HEK293T (cell line): ENCODE measurements around the gene ZFP3.
"Not testable (repeated sequence)": the region's sequence is repeated elsewhere in the genome, so short reads cannot be mapped to it uniquely, and the experiment has no call there.

ENCODE experiments used
- CTCF ChIA-PET: fragments of 350-600 bp; formaldehyde crosslinking; extraction: SDS; loops from one replicate; lab custom pipeline; 2021; ENCODE audit warnings: antibody characterized with exemption, inconsistent platforms; lab: Yijun Ruan, JAX
- POLR2A ChIA-PET: fragments of 350-600 bp; formaldehyde crosslinking; extraction: SDS; loops from one replicate; lab custom pipeline; 2020; ENCODE audit warnings: antibody characterized with exemption, inconsistent platforms; lab: Yijun Ruan, JAX
- DNase-seq: peaks from one replicate; pipeline ENCODE4 v3.0.0; 2012; ENCODE audit warnings: mixed read lengths; ENCODE audit errors: extremely low spot score
- ARNT ChIP-seq: fragments of 450-650 bp; IDR thresholded peaks from 2 replicates; pipeline ENCODE4 v1.6.1; 2017; ENCODE audit warnings: mild to moderate bottlenecking
- BHLHE40 ChIP-seq: fragments of 450-650 bp; IDR thresholded peaks from 2 replicates; pipeline ENCODE4 v1.6.1; 2016; ENCODE audit warnings: mild to moderate bottlenecking, moderate library complexity, borderline replicate concordance
- CTBP1 ChIP-seq: fragments of 450-650 bp; IDR thresholded peaks from 2 replicates; pipeline ENCODE4 v1.6.1; 2016; ENCODE audit warnings: borderline replicate concordance
- ELF4 ChIP-seq: fragments of 450-650 bp; IDR thresholded peaks from 2 replicates; pipeline ENCODE4 v1.6.1; 2017; ENCODE audit warnings: antibody characterized with exemption
- FOXA1 ChIP-seq: fragments of 450-650 bp; IDR thresholded peaks from 2 replicates; pipeline ENCODE4 v1.6.1; 2016; ENCODE audit warnings: mild to moderate bottlenecking
- FOXK2 ChIP-seq: fragments of 450-650 bp; IDR thresholded peaks from 2 replicates; pipeline ENCODE4 v1.6.1; 2016; ENCODE audit warnings: mild to moderate bottlenecking
- FOXM1 ChIP-seq: fragments of 450-650 bp; IDR thresholded peaks from 2 replicates; pipeline ENCODE4 v1.6.1; 2017; ENCODE audit warnings: mild to moderate bottlenecking, borderline replicate concordance
- HDGF ChIP-seq: fragments of 450-650 bp; IDR thresholded peaks from 2 replicates; pipeline ENCODE4 v1.6.1; 2017; ENCODE audit warnings: antibody characterized with exemption, borderline replicate concordance
- L3MBTL2 ChIP-seq: fragments of 450-650 bp; conservative IDR thresholded peaks from 2 replicates; pipeline ENCODE4 v1.6.1; 2016; ENCODE audit warnings: mild to moderate bottlenecking
- LEF1 ChIP-seq: fragments of 450-650 bp; IDR thresholded peaks from 2 replicates; pipeline ENCODE4 v1.6.1; 2017; ENCODE audit warnings: mild to moderate bottlenecking, borderline replicate concordance
- NFRKB ChIP-seq: fragments of 450-650 bp; IDR thresholded peaks from 2 replicates; pipeline ENCODE4 v1.6.1; 2016; ENCODE audit warnings: mild to moderate bottlenecking, moderate library complexity
- PKNOX1 ChIP-seq: fragments of 450-650 bp; IDR thresholded peaks from 2 replicates; pipeline ENCODE4 v1.6.1; 2016
- SP1 ChIP-seq: fragments of 450-650 bp; IDR thresholded peaks from 2 replicates; pipeline ENCODE4 v1.6.1; 2017
- SUZ12 ChIP-seq: fragments of 450-650 bp; IDR thresholded peaks from 2 replicates; pipeline ENCODE4 v1.6.1; 2016; ENCODE audit warnings: mild to moderate bottlenecking
- TARDBP ChIP-seq: fragments of 450-650 bp; IDR thresholded peaks from 2 replicates; pipeline ENCODE4 v1.6.1; 2016
- ZNF384 ChIP-seq: fragments of 450-650 bp; IDR thresholded peaks from 2 replicates; pipeline ENCODE4 v1.6.1; 2016

The ZFP3 gene

GRCh38 chr17:5122586-5123342 is 44.5 kb downstream of the ZFP3 start:
- DNase-seq: no peak
- ChIA-PET POLR2A (no interaction called here), CTCF (no interaction called here)
- TF ChIP-seq BHLHE40 (no peak), HDGF (no peak), FOXM1 (no peak), ARNT (no peak), ZNF384 (no peak)

- ChIA-PET POLR2A (no interaction called here), CTCF (no interaction called here)
- no peak for TF ChIP-seq FOXM1
- TF ChIP-seq SUZ12: no peak
- no peak for TF ChIP-seq FOXK2
- no peak for TF ChIP-seq ELF4
- TF ChIP-seq PKNOX1: no peak
- no peak for TF ChIP-seq BHLHE40
- TF ChIP-seq FOXA1: no peak
- TF ChIP-seq SP1: no peak
- TF ChIP-seq ARNT: no peak
- TF ChIP-seq L3MBTL2: no peak
- TF ChIP-seq LEF1: no peak
- DNase-seq: no peak
Observed at GRCh38 chr17:5123343-5124124, 45.3 kb downstream of the ZFP3 start.

GRCh38 chr17:5124125-5124760 is 46.0 kb downstream of the ZFP3 start:
- DNase-seq, POLR2A ChIA-PET, CTCF ChIA-PET: not testable (repeated sequence)

- DNase-seq, POLR2A ChIA-PET, CTCF ChIA-PET: not testable (repeated sequence)
Observed at GRCh38 chr17:5124896-5125295, 46.6 kb downstream of the ZFP3 start.

- ChIA-PET POLR2A (no interaction called here), CTCF (no interaction called here)
- DNase-seq: no peak
- TF ChIP-seq FOXM1 (no peak), SUZ12 (no peak), SP1 (no peak), ARNT (no peak), BHLHE40 (no peak), FOXA1 (no peak), NFRKB (no peak)
Observed at GRCh38 chr17:5126719-5127488, 48.6 kb downstream of the ZFP3 start.

GRCh38 chr17:5127910-5128309 is 49.6 kb downstream of the ZFP3 start:
- CTCF ChIA-PET: no interaction called here

GRCh38 chr17:5128387-5128786 is 50.1 kb downstream of the ZFP3 start:
- DNase-seq, CTCF ChIA-PET, POLR2A ChIA-PET: not testable (repeated sequence)

More at GRCh38 chr17:5127910-5128309, 49.6 kb downstream of the ZFP3 start:
- POLR2A ChIA-PET: no interaction called here
- no peak for DNase-seq
- no peak for TF ChIP-seq ARNT

- ChIA-PET CTCF (no interaction called here), POLR2A (no interaction called here)
- TF ChIP-seq SUZ12: no peak
- no peak for TF ChIP-seq FOXM1
- TF ChIP-seq TARDBP: no peak
- TF ChIP-seq FOXA1: no peak
- TF ChIP-seq SP1: no peak
- no peak for TF ChIP-seq PKNOX1
- no peak for TF ChIP-seq BHLHE40
- no peak for TF ChIP-seq CTBP1
- TF ChIP-seq NFRKB: no peak
- TF ChIP-seq ZNF384: no peak
- no peak for TF ChIP-seq FOXK2
- TF ChIP-seq ELF4: no peak
- no peak for TF ChIP-seq ARNT
- TF ChIP-seq L3MBTL2: no peak
- TF ChIP-seq LEF1: no peak
- no peak for TF ChIP-seq HDGF
- no peak for DNase-seq
Observed at GRCh38 chr17:5128905-5129535, 50.8 kb downstream of the ZFP3 start.

- POLR2A ChIA-PET, DNase-seq, CTCF ChIA-PET: not testable (repeated sequence)
Observed at GRCh38 chr17:5129770-5130169, 51.5 kb downstream of the ZFP3 start.

GRCh38 chr17:5130261-5130660 is 52.0 kb downstream of the ZFP3 start:
- POLR2A ChIA-PET, CTCF ChIA-PET: not testable (repeated sequence)

GRCh38 chr17:5130687-5131086 is 52.4 kb downstream of the ZFP3 start:
- CTCF ChIA-PET, DNase-seq, POLR2A ChIA-PET: not testable (repeated sequence)

More at GRCh38 chr17:5130261-5130660, 52.0 kb downstream of the ZFP3 start:
- not testable (repeated sequence) for DNase-seq
